ENCODE data around the gene COA4. TPM values are rescaled to one million over a fixed set of nuclear protein-coding genes. Genes with fewer than 3 reads are reported as not detected.

COA4 gene
- total and polyA plus RNA-seq, 8 donors, result 19.0 to 47.8 (median 30.8) TPM

DNA sequence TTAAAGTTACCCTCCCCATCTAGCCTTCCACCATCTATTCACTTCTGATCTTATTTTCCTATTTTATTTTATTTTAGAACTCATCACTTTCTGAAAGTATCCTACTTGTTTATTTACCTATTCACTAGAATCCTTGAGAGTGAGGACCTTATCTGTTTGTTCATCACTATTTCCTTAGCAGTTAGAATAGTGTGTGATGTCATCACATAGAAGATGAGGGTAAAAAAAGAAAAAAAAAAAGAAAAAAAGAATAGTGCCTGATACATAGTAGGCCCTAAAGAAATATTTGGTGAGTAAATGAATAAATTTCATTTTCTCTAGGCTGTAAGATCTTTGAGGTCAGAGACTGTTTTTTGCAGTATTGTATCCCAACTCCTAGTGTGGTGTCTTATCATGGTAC, 36.8 kb upstream of the COA4 start:
- Histone ChIP-seq H3K27me3 (no peaks in the 10 kb centered on the region), H3K9me3 (no peaks in the 10 kb centered on the region), H3K36me3 (peaks cover 0 to 21% (median 0%) of the 10 kb centered on the region in 3 donors), H3K4me1 (peaks cover 0 to 6% (median 5%) of the 10 kb centered on the region in 3 donors), H3K4me3 (no peak overlapping the region), H3K27ac (no peak overlapping the region)
- DNase-seq, result no peak
- no peak for ATAC-seq
- no peak for FAIRE-seq
- TF ChIP-seq, protein P1, sequence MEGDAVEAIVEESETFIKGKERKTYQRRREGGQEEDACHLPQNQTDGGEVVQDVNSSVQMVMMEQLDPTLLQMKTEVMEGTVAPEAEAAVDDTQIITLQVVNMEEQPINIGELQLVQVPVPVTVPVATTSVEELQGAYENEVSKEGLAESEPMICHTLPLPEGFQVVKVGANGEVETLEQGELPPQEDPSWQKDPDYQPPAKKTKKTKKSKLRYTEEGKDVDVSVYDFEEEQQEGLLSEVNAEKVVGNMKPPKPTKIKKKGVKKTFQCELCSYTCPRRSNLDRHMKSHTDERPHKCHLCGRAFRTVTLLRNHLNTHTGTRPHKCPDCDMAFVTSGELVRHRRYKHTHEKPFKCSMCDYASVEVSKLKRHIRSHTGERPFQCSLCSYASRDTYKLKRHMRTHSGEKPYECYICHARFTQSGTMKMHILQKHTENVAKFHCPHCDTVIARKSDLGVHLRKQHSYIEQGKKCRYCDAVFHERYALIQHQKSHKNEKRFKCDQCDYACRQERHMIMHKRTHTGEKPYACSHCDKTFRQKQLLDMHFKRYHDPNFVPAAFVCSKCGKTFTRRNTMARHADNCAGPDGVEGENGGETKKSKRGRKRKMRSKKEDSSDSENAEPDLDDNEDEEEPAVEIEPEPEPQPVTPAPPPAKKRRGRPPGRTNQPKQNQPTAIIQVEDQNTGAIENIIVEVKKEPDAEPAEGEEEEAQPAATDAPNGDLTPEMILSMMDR (IDR thresholded peaks at IDR 0.05), result no peak
- intact Hi-C loops (cut with DNase I), result no loop called here

DNA sequence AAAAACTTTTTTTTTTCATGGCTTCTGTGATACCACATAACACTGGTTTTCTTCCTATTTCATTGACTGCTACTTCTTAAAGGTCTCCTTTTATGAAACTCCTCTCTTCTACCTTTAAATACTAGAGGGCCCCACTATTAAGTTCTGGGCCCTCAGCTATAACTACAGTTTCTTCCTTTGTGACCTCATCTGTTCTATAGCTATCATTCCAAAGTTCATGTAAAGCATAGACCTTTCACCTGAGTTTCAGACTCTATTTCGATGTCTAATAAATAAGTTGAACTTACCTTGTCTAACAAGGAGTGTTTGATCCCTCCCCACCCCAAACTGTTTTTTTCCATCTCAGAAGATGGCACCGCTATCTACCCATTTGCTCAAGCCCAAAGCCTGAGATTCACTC, 35.4 kb upstream of the COA4 start:
- ATAC-seq (no peak), FAIRE-seq (no peak), DNase-seq (no peak)
- peaks cover 0 to 20% (median 0%) of the 10 kb centered on the region in 3 donors for H3K36me3 ChIP-seq
- H3K4me1 ChIP-seq, result peaks cover 0 to 6% (median 5%) of the 10 kb centered on the region in 3 donors
- intact Hi-C loops (cut with DNase I), result no loop called here
- no peak overlapping the region for H3K27ac ChIP-seq
- 96 to 97% methylated on average over 2 of the region's 2 CpGs for WGBS, 2 donors
- no peak overlapping the region for H3K4me3 ChIP-seq
- no peaks in the 10 kb centered on the region for H3K9me3 ChIP-seq
- TF ChIP-seq, protein P1 (IDR thresholded peaks at IDR 0.05), result no peak
- H3K27me3 ChIP-seq, result no peaks in the 10 kb centered on the region

DNA sequence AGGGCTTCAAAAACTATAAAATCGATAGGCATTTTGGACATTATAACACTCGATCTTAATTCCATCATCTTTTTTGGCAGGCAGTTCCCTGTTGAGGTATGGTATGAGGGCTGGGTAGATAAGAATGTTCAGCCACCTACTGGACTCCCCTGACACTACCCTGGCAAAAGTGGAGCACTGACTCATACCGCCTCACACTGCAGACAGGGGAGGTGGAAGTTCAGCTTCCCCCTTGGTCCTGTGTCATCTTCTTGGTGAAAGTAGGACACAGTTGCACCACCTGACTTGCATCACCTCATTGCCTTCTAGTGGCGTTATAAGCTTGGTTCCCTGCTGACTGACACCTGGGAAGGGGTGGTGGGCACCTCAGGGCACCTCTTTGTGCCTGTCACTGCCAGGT, 30.5 kb upstream of the COA4 start:
- peak in 3 of 4 donors; percentile 41 to 49 (median 42) for ATAC-seq
- H3K4me3 ChIP-seq, result no peak overlapping the region
- no peak for FAIRE-seq
- intact Hi-C loops (cut with DNase I), result no loop called here
- peaks cover 0 to 34% (median 0%) of the 10 kb centered on the region in 3 donors for H3K36me3 ChIP-seq
- no peaks in the 10 kb centered on the region for H3K27me3 ChIP-seq
- DNase-seq, result no peak
- H3K4me1 ChIP-seq, result no peaks in the 10 kb centered on the region
- H3K27ac ChIP-seq, result no peak overlapping the region
- TF ChIP-seq, protein P1 (IDR thresholded peaks at IDR 0.05), result no peak
- H3K9me3 ChIP-seq, result no peaks in the 10 kb centered on the region
- 77 to 93% methylated on average over 4 of the region's 4 CpGs for WGBS, 2 donors

DNA sequence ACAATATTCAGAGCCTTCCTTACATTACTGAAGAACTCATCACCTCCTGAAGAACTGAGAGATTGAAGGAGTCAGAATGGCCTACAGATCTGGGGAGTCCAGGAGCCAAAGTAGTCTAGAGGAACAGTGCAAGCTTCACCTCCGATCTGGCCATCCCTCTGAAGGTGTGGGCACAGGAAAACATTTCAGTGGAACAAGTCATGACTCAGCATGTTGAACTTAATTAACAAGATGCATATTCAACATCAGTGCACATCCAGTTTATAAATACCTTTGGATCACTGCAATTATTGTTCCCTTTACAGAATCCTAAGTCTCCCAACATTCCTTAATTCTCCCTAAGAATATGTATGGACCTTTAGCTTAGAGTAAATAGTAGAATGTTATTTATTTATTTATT, 25.7 kb upstream of the COA4 start:
- H3K4me1 ChIP-seq, result no peaks in the 10 kb centered on the region
- no peak overlapping the region for H3K27ac ChIP-seq
- no peaks in the 10 kb centered on the region for H3K9me3 ChIP-seq
- ATAC-seq (no peak), FAIRE-seq (no peak), DNase-seq (no peak)
- H3K36me3 ChIP-seq, result peaks cover 0 to 33% (median 3%) of the 10 kb centered on the region in 3 donors
- TF ChIP-seq, protein P1 (IDR thresholded peaks at IDR 0.05), result no peak
- no peak overlapping the region for H3K4me3 ChIP-seq
- H3K27me3 ChIP-seq, result no peaks in the 10 kb centered on the region
- 85 to 95% methylated on average over 1 of the region's 1 CpG for WGBS, 2 donors
- intact Hi-C loops (cut with DNase I), result no loop called here

DNA sequence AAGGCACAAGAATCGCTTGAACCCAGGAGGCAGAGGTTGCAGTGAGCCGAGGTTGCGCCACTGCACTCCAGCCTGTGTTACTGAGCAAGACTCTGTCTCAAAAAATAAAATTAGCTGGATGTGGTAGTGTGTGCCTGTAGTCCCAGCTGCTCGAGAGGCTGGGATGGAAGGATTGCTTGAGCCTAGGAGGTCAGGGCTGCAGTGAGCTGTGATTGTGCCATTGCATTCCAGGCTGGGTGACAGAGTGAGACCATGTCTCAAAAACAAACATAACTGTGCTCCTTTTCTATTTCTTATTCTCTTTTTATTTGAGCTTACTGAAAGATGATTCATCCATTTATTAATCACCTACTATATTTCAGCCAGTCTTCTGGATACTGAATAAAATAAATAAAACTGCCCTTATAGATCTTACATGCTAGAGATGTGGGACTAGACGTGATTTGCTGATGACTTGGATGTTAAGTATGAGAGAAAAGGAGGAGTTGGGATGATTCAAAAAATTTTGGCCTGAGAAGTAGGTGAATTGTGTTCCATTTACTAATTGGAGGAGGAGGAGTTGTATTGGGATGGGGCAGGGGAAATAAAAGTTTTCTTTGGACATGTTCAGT, 18.2 kb upstream of the COA4 start:
- no peak for ATAC-seq
- DNase-seq, result no peak
- intact Hi-C loops (cut with DNase I), result no loop called here
- no peaks in the 10 kb centered on the region for H3K4me1 ChIP-seq
- no peaks in the 10 kb centered on the region for H3K27me3 ChIP-seq
- H3K36me3 ChIP-seq, result peaks cover 0 to 24% (median under 1%) of the 10 kb centered on the region in 3 donors
- no peaks in the 10 kb centered on the region for H3K9me3 ChIP-seq
- H3K4me3 ChIP-seq, result no peak overlapping the region
- H3K27ac ChIP-seq, result no peak overlapping the region
- TF ChIP-seq, protein P1 (IDR thresholded peaks at IDR 0.05), result no peak
- 96 to 98% methylated on average over 5 of the region's 5 CpGs for WGBS, 2 donors
- FAIRE-seq, result no peak

Measured in pancreas (tissue), 10 donors.